DND-41 (cell line): Measurements from ENCODE around the gene ALDH1L1.
"Not testable (repeated sequence)": the region's sequence is repeated elsewhere in the genome, so short reads cannot be mapped to it uniquely, and the experiment has no call there.

Source experiments
- ATAC-seq: fragments of 200-7000 bp; cut with Tn5 transposase; 3 replicates; pipeline ENCODE4 v1.9.1; 2021; ENCODE audit warnings: low read depth; ENCODE audit not compliant: insufficient read depth
- DNase-seq: peaks from one replicate; pipeline ENCODE4 v3.0.0-alpha.2; 2020
- H2AFZ ChIP-seq: 2 replicates; pipeline ENCODE4 v1.6.0; 2012; ENCODE audit warnings: low read depth, low read length
- H3K27ac ChIP-seq: 2 replicates; pipeline ENCODE4 v1.5.1; 2012; ENCODE audit warnings: low read length, inconsistent platforms
- H3K27me3 ChIP-seq: fragments of 200-600 bp; sonication (generic); 2 replicates; pipeline ENCODE4 v1.6.0; 2012; ENCODE audit warnings: low read length, mild to moderate bottlenecking, inconsistent platforms; ENCODE audit not compliant: insufficient read depth, poor library complexity
- H3K36me3 ChIP-seq: 2 replicates; pipeline ENCODE4 v1.5.1; 2012; ENCODE audit warnings: low read length, inconsistent platforms; ENCODE audit not compliant: insufficient read depth
- H3K4me1 ChIP-seq: 2 replicates; pipeline ENCODE4 v1.5.1; 2012; ENCODE audit warnings: mild to moderate bottlenecking, low read length; ENCODE audit not compliant: insufficient read depth
- H3K4me2 ChIP-seq: 2 replicates; pipeline ENCODE4 v1.6.0; 2012; ENCODE audit warnings: mild to moderate bottlenecking, moderate library complexity, low read length, inconsistent platforms; ENCODE audit not compliant: insufficient read depth
- H3K4me3 ChIP-seq, 2 experiments: fragments of 200-600 bp in 1 of 2; shearing (Covaris generic) in 1 of 2; 2 replicates each; pipeline ENCODE4 v1.5.1; 2012 to 2016; ENCODE audit warnings: inconsistent platforms in 2 of 2, low read length in 2 of 2, mild to moderate bottlenecking in 2 of 2, low read depth in 1 of 2, moderate library complexity in 1 of 2
- H3K79me2 ChIP-seq: 2 replicates; pipeline ENCODE4 v1.6.0; 2012; ENCODE audit warnings: low read length, inconsistent platforms; ENCODE audit not compliant: insufficient read depth
- H3K9ac ChIP-seq: 2 replicates; pipeline ENCODE4 v1.6.0; 2012; ENCODE audit warnings: low read depth, mild to moderate bottlenecking, inconsistent platforms, low read length, moderate library complexity
- H3K9me3 ChIP-seq: 2 replicates; pipeline ENCODE4 v1.5.1; 2012; ENCODE audit warnings: low read length, moderate library complexity, mild to moderate bottlenecking, inconsistent platforms; ENCODE audit not compliant: insufficient read depth, severe bottlenecking
- H4K20me1 ChIP-seq: 2 replicates; pipeline ENCODE4 v1.6.0; 2012; ENCODE audit warnings: low read length; ENCODE audit not compliant: insufficient read depth
- EZH2 ChIP-seq: IDR thresholded peaks from 3 replicates; pipeline ENCODE4 v1.6.1; 2012; ENCODE audit warnings: borderline replicate concordance, low read depth, mild to moderate bottlenecking, moderate library complexity, low read length, inconsistent platforms; ENCODE audit not compliant: severe bottlenecking
- TF ChIP-seq, protein P1 (sequence below): IDR thresholded peaks from 2 replicates; pipeline ENCODE4 v1.5.1; 2012; ENCODE audit warnings: borderline replicate concordance, low read length, moderate library complexity, mild to moderate bottlenecking; ENCODE audit not compliant: poor library complexity, severe bottlenecking; ENCODE audit errors: extremely low read depth

Gene ALDH1L1

DNA sequence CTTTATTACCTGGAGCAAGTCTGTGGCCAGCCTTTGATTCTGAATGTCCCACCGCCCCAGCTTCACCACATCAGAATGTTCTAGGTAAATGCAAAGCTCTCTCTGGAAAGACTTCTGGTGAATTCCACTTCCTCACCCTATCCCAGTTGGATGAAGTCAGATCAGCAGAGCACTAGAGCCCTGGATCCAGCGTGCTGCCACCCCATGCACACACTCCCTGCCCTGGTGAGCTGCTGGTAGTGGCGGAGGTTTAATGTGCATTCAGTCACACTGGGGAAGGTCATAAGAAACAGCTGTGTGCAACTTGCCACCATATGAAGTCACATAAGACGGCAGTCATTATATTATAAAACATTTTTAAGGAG, 80.1 kb downstream of the ALDH1L1 start:
- Histone ChIP-seq H3K4me3 (no peak overlapping the region), H3K9ac (no peak overlapping the region), H3K4me1 (no peaks in the 10 kb centered on the region), H3K4me2 (no peak overlapping the region), H2AFZ (no peak overlapping the region), H4K20me1 (no peaks in the 10 kb centered on the region), H3K9me3 (peaks cover 8% of the 10 kb centered on the region), H3K79me2 (no peaks in the 10 kb centered on the region), H3K27ac (no peak overlapping the region), H3K36me3 (no peaks in the 10 kb centered on the region), H3K27me3 (no peaks in the 10 kb centered on the region)
- ATAC-seq: no peak
- no peak for DNase-seq
- TF ChIP-seq, protein P1, sequence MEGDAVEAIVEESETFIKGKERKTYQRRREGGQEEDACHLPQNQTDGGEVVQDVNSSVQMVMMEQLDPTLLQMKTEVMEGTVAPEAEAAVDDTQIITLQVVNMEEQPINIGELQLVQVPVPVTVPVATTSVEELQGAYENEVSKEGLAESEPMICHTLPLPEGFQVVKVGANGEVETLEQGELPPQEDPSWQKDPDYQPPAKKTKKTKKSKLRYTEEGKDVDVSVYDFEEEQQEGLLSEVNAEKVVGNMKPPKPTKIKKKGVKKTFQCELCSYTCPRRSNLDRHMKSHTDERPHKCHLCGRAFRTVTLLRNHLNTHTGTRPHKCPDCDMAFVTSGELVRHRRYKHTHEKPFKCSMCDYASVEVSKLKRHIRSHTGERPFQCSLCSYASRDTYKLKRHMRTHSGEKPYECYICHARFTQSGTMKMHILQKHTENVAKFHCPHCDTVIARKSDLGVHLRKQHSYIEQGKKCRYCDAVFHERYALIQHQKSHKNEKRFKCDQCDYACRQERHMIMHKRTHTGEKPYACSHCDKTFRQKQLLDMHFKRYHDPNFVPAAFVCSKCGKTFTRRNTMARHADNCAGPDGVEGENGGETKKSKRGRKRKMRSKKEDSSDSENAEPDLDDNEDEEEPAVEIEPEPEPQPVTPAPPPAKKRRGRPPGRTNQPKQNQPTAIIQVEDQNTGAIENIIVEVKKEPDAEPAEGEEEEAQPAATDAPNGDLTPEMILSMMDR: no peak
- TF ChIP-seq EZH2: no peak

DNA sequence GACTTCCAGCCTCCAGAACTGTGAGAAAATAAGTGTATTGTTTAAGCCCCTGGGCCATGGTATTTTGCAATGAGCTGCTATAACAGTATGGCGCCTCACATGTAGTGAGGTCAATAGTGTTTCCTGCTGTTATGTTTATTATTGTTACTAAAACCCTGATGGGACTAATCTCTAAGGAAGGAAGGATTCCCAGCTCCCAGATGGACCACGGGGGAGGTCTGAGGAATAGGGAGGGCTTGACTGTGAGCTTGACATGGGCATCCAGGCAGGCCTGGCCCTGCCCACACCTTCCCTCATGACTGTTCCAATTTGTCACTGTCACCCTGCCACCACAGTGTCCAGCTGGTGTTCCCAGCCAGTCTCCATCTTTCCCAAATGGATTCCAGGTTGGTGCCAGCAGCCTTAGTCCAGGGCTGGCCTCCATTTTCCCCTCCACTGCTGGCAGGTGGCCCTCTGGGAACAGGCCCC, 82.0 kb downstream of the ALDH1L1 start:
- no peak for TF ChIP-seq EZH2
- TF ChIP-seq, protein P1: no peak
- no peaks in the 10 kb centered on the region for H3K4me1 ChIP-seq
- ATAC-seq (no peak), DNase-seq (no peak)
- H2AFZ ChIP-seq: no peak overlapping the region
- H3K79me2 ChIP-seq: no peaks in the 10 kb centered on the region
- no peak overlapping the region for H3K27ac ChIP-seq
- no peaks in the 10 kb centered on the region for H4K20me1 ChIP-seq
- no peak overlapping the region for H3K4me3 ChIP-seq
- no peak overlapping the region for H3K4me2 ChIP-seq
- no peaks in the 10 kb centered on the region for H3K36me3 ChIP-seq
- no peak overlapping the region for H3K9ac ChIP-seq
- peaks cover 8% of the 10 kb centered on the region for H3K9me3 ChIP-seq
- H3K27me3 ChIP-seq: no peaks in the 10 kb centered on the region

GRCh38 chr3:126097801-126098200, 82.6 kb downstream of the ALDH1L1 start:
- ATAC-seq: no peak
- Histone ChIP-seq H3K27me3 (no peaks in the 10 kb centered on the region), H3K36me3 (no peaks in the 10 kb centered on the region), H2AFZ (no peak overlapping the region), H3K9ac (no peak overlapping the region), H4K20me1 (no peaks in the 10 kb centered on the region), H3K4me1 (no peaks in the 10 kb centered on the region), H3K4me2 (no peak overlapping the region), H3K27ac (no peak overlapping the region), H3K4me3 (no peak overlapping the region), H3K79me2 (no peaks in the 10 kb centered on the region), H3K9me3 (peaks cover 8% of the 10 kb centered on the region)
- no peak for DNase-seq
- TF ChIP-seq EZH2: no peak
- TF ChIP-seq, protein P1: no peak

GRCh38 chr3:126096274-126096673, 84.1 kb downstream of the ALDH1L1 start:
- H3K4me1 ChIP-seq, H3K27me3 ChIP-seq, H3K4me3 ChIP-seq, DNase-seq, H3K4me2 ChIP-seq, H3K9ac ChIP-seq, H2AFZ ChIP-seq, H3K27ac ChIP-seq, H4K20me1 ChIP-seq, ATAC-seq, H3K79me2 ChIP-seq, H3K9me3 ChIP-seq, H3K36me3 ChIP-seq: not testable (repeated sequence)

GRCh38 chr3:126092128-126092527, 88.3 kb downstream of the ALDH1L1 start:
- DNase-seq, H3K9ac ChIP-seq, H3K36me3 ChIP-seq, H2AFZ ChIP-seq, ATAC-seq, H3K27ac ChIP-seq, H3K27me3 ChIP-seq, H3K4me3 ChIP-seq, H3K79me2 ChIP-seq, H3K4me2 ChIP-seq, H3K4me1 ChIP-seq, H4K20me1 ChIP-seq: not testable (repeated sequence)
- H3K9me3 ChIP-seq: peaks cover 20% of the 10 kb centered on the region
